Left kidney (tissue), 2 donors: ENCODE measurements around the gene MYO10. TPM values are rescaled to one million over a fixed set of nuclear protein-coding genes. Genes with fewer than 3 reads are reported as not detected.
"Not testable (repeated sequence)": the region's sequence is repeated elsewhere in the genome, so short reads cannot be mapped to it uniquely, and the experiment has no call there.

ENCODE experiments used
- DNase-seq: peaks from one replicate; pipeline ENCODE4 v3.0.0-alpha.2; 2013
- polyA plus RNA-seq: library from polyadenylated mRNA; unstranded; fragments of 120-200 nt; gene quantifications from one replicate; pipeline ENCODE4 v1.2.1, GENCODE V29; 2013; ENCODE audit not compliant: insufficient read length

MYO10 gene
- polyA plus RNA-seq, 1 donor = 43.8 TPM

DNA sequence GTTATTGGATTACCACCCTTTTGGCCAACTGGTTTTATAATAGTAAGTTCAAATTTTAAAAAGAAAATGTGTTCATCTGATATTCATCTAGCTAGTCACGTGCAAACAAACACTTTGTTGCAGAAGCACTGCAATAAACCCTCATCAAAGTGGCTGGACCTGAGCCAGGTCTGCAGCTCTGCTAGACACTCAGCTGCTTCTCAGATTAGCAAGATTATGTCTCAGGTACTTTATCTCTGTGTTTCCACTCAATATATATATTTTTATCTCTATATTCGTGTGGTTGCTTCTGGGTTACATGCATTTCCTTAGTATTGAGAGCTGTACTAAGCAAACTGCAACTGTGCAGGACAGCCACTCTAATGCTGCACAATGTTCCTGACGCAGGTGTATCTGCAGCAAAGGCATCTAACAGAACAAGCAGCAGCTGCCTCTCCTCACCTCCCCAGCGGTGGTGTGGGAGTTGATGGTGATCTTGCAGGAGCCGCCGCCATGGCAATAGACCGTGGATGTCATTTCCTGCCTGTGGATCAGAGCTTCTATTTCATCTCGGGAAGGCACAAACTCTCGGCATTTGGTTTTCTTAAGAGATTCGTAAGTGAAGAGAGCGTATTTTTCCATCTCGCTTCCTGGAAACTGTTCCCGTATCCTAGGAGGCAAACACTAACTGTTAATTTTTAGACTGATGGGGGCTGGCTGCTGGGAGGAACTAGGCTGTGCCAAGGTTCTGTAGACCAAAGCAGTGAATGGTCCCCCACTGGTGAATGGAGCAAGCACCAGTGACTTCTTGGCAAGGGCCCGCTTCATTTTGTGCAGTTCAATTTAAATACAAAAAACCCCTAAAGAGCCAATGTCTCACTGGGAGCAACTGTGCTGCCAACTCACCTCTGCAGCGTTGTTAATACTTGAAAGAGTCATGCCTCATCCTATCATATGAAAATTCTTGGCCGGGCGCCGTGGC is 262.6 kb downstream of the MYO10 start:
- DNase-seq = no peak

DNA sequence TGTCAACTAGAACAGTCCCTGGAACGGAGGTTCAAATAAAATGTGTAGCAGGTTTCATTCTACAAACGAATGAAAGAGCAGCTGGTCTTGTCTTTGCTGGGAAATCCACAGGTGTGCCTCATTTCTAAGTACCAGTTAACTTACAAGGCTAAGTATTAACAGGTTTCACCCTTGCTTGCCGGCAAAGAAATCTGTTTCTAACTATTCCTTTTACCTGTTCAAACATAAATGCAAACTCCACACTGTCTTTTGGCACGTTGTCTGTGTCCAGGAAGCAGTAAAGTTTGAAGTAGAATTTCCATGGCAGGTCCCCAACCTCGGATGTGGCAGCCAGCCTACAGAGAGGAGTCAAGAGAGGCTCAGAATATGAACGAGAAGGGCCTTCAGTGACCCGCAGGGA is 264.9 kb downstream of the MYO10 start:
- no peak for DNase-seq

DNA sequence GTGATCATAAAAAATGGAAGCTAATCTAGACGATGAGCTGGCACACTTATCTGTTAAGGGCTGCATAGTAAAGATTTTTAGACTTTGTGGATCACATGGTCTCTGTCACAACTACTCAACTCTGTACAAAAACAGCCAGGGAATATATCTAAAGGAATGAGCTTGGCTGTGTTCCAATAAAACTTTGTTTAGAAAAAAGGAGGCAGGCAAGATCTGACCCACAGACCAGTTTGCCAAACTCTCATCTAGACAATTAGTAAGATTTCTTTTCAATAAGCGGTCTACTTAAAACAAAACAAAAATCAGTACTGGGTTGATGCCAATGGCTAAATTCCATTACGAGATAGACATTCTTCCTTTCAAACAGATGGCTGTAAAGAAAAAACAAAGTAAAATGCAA is 266.3 kb downstream of the MYO10 start:
- DNase-seq = no peak

DNA sequence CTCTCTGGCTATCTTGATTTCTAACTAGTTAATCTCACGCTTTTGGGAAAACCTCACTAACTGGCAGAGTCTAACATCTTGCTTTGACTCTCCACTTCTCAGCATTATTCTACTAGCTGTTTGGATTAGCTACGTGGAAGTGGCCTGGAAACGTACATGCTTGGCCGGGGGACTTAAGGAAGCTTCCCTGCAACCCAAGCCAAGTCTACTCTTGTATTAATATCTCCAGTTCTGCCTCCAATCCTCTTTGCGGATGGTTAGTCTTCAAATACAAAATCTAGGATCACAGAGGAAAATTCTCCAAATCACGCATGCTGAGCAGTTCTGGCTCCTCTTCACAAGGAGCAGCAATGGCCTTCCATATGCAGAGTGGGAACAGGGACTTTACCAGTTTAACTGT is 267.5 kb downstream of the MYO10 start:
- DNase-seq = no peak

DNA sequence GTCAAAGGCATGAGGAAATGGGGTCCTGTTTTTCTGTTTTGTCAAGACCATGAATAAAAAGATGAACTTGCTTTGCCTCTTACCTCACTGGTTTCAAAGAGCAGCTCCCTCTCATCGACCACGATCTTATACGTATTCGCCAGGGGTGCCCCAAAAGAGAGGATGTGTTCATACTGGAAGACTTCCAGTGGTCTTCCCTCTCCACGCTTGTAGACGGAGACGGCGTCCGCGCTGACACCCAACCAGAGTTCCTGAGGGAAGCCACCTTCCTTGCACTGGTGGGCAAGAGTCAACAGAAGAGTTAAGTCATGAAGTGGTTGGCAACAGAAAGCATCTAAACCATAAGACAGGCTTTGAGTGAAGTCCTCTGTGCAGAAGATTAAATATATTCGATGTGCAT is 267.9 kb downstream of the MYO10 start:
- no peak for DNase-seq

DNA sequence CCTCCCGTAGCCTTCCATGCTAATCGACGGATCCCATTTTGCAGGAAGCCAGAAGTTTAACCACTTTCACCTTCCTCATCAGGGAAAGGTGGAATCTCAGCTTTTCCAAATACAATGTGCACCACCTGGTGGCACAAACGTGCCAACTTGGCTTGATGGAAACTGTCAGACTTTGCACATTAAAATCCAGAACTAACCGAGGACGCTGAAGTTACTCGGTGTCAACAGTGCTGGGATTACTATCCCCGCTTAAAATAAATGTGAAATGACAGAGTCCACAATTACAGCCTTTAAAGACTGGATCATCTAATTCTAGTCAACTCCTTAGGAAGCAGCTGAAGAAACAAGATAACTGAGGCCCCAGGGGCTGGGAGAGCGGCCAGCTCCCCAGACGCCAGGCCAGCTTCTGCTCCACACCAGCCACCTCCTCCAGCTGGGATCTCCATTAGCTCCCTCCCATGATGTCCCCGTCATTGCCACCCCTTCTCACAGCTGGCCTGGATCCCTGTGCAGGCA is 269.1 kb downstream of the MYO10 start:
- DNase-seq = no peak

DNA sequence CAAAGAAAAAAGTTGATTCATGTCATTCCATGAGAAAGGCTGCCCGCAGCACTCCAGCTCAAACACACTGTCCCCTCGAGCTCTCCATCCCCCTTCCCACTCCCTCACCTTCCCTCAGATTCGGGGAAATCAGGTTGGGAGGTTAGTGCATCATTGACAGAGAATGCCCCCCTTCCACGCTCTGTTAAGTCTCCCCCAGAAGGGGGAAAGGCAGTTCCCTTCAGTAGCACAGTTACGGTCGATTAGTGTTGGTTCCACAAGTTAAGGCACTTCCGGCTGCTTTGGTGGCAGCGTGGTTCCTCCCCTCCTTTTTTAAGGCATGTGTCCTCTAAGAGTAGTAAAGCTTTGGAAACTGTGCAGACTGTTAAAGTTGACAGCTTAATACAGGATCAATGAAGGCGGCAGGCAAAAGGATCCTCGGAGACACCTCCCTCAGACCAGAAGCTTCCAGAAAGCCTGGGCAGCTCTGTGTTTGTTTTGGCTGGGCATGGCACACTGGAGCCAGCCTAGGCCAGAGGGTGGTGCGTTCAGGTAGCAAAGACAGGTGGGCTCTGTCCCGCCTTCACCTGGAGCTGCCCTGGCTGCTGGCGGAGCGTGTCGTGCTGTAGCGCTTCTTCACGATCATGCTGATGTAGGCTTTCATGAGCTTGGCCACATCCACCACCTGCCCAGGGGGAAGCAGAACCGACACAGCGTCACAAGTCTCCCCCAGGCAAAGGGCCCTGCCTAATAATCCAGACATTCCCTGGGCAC is 269.8 kb downstream of the MYO10 start:
- no peak for DNase-seq

DNA sequence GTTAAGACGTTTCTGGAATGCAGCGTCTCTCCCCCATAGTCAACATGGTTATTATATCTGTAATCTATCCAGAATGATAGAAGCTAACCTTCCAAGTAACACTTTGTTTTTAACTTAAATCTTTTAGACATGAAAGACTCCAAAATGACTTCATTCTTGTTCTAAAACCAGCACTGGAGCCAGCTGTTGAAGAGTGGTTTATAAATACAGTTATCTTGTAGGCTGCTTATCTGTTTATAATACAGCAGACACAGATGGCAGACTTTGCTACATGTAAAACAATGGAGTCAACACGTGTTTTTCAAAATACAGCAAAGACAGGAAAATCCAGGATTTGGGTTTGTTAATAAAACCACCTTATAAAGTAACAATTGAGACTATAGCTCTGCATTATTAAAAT is 270.5 kb downstream of the MYO10 start:
- no peak for DNase-seq

DNA sequence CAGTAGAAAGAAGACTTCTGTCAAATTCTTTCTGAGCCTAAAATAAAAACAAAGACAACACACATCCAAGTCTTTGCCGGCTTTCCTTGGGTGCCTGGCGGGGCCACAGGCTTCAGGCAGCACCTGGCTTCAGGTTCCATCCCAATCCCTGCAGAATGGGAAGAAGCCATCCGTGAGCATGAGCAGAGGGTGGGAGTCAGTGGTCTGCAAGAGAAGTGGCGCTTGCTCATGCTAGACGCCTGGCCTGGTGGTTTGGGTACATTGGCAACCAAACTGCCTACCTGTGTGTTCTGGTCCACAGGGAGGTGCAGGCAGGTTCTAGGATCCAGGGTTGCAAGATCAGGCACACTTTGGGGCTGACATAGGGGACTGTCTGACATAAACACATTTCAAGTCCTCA is 271.7 kb downstream of the MYO10 start:
- no peak for DNase-seq

DNA sequence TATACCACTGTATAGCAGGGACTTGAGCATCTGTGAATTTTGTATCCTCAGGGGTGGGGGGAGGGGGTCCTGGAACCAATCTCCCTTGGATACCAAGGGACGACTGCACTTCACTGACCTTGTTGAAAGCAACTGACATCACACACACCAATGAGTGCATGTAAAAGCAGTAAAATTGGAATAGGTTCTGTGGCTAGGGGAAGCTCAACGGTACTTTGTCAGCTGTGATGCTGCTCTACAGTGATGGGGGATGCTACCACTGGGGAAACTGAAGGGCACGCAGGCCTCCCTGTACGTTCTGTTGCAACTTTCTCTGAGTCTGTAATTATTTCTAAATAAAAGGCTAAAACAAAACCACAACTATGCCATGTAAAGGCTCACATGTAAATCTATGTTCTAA is 272.2 kb downstream of the MYO10 start:
- no peak for DNase-seq

DNA sequence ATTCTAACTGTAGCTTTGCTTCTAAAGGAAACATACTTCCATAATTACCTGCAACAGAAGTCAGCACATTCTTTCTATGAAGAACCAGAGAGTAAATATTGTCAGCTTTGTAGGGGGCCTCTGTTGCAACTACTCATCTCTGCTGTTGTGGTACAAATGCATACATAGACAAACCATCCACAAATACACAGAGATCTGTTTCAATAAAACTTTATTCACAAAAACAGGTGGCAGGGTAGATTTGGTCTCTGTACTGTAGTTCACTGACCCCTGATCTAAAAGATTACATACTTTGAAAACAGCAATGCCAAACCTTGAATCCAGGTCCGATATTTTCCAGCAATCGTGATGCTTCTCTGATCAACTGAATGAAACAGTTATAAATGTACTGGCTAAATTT is 274.4 kb downstream of the MYO10 start:
- no peak for DNase-seq

DNA sequence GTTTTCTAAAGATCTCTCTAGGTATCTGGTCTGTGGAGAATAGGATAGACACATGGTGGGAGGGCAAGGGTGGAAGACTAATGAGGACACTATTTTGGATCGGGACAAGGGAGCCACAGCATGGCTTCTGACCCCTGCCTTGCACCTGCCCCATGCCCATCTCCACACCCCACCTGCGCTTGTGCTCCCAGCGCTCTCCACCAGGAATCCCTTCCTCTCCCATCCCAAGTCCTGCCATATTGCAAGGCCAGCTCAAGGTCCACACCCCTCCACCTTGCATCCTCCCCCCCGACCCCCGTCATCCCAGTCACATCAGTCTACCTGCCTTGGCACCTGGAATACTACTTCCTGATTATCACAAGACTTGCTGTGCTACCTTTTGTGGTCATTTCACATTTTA is 275.1 kb downstream of the MYO10 start:
- DNase-seq = no peak

DNA sequence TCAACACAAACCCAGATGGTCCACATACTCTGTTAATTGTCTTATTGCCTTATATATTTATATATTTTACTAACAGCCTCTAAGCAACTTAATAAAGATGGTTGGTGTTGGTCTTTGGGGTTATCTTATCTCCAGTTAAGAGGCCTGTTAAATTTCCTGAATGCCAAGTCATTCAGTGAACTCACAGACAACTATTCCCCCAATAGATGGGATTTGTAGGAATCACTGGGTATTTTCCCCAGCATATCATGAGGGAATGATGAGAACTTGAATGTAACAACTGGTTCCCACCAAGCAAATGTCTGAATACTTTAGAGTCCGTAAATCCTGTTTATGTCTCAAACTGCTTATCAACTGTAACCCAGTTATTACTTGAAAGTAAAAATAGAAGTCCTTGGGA is 276.6 kb downstream of the MYO10 start:
- DNase-seq = no peak

DNA sequence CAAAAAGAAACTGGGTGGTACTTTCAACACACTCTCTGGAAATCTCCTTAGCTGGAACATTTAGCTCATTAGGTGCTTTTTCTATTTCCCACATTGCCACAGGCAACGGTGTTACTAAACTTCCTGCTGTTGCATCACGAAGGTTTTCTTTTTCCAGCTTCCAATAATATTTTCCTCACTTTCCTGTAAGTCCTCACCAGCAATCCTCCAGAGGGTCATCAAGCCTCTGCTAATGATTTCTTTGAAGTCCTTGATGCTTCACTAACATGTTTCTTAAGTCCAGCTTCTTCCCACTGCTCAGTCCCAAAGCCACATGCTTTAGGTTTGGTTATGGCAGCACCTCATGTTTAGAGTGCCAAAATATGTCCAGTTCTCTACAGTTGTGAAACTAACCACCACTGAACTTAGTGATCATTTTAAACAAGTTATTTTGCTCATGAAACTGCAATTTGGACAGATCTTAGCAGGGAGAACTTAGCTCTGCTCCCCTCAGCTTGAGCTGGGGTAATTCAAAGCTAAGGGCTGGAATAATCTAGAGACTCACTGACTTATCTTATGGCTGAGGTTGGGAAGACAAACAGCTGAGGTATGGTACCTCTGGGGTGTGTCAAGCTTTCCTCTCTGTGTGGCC is 279.4 kb downstream of the MYO10 start:
- no peak for DNase-seq

DNA sequence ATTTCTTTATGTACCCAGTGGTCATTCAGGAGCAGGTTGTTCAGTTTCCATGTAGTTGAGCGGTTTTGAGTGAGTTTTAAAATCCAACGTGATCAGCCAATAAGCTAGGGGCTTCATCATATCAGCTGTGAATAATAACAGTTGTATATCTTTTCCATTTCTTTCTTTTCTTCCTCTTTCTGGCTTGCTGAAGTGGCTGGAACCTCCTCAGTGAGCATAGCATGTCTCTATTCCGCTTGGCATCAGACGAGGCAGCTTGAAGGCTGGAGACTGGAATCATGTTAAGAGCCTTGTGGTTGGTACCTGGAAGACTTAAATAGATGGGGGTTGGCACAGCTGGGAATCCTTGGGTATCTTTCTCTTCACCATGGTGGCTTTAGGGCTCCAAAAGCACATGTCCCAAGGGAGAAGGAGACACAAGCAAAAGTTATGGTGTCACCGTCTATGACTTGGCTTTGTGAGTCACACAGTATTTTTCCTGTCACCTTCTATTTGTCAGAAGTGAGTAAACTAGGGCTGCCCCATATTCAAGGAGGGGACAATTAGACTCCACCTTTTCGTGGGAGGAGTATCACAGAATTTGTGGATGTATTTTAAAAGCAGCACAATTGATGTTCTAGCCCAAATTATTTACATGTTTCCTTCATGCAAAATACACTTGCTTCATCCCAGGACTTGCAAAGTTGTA is 281.3 kb downstream of the MYO10 start:
- DNase-seq = no peak

DNA sequence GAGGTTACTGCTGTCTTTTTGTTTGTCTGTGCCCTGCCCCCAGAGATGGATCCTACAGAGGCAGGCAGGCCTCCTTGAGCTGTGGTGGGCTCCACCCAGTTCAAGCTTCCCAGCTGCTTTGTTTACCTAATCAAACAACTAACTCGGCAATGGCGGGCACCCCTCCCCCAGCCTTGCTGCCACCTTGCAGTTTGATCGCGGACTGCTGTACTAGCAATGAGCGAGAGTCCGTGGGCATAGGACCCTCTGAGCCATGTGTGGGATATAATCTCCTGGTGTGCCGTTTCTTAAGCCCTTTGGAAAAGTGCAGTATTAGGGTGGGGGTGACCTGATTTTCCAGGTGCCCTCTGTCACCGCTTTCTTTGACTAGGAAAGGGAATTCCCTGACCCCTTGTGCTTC is 287.3 kb downstream of the MYO10 start:
- DNase-seq = not testable (repeated sequence)

DNA sequence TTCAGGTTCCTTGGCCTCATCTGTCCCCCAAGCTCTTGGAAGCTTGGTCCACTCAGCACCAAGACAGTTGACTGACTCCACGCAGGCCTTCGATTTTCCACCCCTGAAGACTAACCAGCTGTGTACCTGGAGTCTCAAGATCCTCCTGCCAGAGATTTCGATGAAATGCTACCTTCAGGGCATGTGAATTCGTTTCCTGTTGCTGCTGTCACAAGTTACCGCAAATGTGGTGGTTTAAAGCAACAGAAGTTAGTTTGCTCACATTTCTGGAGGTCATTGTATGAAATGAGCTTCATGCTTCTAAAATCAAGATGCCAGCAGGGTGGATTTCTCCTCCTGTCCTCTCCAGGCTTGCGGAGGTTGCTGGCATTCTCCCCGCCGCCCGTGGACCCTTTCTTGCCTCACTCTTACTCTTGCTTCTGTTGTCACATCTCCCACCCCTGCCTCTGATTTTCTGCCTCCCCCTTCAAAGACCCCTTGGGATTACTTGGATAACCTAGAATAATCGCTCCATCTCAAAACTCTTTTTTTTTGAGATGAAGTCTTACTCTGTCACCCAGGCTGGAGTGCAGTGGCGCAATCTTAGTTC is 291.7 kb downstream of the MYO10 start:
- no peak for DNase-seq

DNA sequence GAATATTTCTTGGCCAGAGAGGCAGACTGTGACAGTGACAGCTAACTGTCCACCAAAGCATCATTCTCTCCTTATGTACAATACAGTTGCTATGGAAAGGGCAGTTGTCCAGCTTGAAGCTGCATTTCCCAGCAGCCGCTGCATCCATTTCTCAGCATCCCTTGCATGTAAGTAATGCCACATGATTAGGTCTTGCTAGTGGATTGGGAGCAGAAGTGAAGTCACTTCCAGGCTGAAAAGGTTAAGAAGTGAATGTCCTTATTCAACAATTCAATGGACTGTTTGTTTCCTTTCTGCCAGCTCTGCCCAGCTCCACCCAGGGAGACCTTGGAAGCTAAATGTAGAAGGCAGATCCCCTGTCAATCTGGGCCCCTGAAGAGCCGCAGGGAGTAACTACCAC is 293.2 kb downstream of the MYO10 start:
- DNase-seq = no peak

DNA sequence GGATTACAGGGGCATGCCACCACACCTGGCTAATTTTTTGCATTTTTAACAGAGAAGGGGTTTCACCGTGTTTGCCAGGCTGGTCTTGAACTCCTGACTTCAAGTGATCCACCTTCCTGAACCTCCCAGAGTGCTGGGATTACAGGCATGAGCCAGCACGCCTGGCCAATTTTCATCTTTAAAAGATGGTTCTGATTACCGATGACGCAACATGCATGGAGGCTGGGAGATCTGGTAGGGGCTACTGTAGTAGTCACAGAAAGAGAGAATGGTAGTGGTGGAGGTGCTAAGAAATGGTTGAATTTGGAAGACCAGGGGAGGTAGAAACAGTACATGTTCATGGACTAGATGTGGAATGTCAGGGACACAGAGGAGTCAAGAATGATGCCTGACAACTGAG is 296.9 kb downstream of the MYO10 start:
- DNase-seq = no peak

DNA sequence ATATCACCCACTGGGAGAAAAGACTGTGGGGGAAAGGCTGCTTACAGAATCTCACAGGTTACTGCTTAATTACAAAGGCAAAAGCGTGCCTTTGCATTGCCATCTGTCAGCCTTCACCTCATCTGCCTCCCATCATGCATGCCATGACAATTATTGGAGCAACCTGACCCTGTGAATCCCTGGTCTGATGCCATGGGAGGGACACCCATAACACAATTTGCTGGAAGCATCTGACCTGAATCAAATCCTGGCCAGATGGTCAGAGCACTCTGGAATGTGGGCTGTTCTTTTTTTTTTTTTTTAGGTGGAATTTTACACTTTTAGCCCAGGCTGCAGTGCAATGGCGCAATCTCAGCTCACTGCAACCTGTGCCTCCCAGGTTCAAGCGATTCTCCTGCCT is 307.7 kb downstream of the MYO10 start:
- no peak for DNase-seq

DNA sequence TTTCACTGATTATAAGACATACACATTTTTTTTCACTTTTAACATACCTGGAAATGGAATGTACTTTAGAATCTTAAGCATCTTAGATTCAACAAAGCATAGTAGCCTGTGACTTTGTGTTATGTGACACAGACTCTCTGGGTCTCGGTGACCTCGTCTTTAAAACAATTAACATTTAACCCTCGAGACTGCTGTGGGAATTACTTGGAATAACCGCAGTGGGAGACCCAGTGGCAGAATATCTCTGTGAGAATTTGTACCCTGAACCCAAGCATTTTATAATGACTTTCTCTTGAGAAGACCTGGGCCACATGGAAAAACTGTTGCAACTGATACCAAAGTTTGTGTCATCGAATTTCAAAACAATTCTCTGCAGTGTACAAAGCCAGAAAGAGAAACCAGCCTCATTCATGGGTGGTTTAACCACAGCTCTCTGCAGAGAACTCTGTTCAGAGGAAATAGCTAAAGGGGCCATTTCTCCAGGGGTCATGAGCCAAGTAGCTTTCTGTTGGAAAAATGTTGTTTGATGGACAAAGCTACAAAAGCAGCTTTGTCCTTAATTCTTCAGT is 309.3 kb downstream of the MYO10 start:
- DNase-seq = no peak
